ENCODE measurements around the gene GABBR2. TPM values are rescaled to one million over a fixed set of nuclear protein-coding genes. Genes with fewer than 3 reads are reported as not detected.

The GABBR2 gene
- polyA plus RNA-seq, 4 donors = 0.09 to 1.4 (median 0.71) TPM; not detected in 1

GRCh38 chr9:98484162-98484561 lies 224.6 kb downstream of the GABBR2 start:
- Histone ChIP-seq H3K27ac (ENCODE audit: low read depth in 1 of 3, low read length in 2 of 3) (no peak overlapping the region), H3K4me3 (ENCODE audit: low read depth in 1 of 3, low read length in 3 of 3) (no peak overlapping the region), H3K4me1 (ENCODE audit: control insufficient read depth in 3 of 3, insufficient read depth in 2 of 3, low read depth in 1 of 3, low read length in 2 of 3) (no peaks in the 10 kb centered on the region), H3K9me3 (ENCODE audit: control insufficient read depth in 2 of 2, insufficient read depth in 1 of 2, low read depth in 1 of 2, low read length in 1 of 2) (no peaks in the 10 kb centered on the region), H3K36me3 (ENCODE audit: control insufficient read depth in 3 of 3, insufficient read depth in 2 of 3, low read depth in 1 of 3, low read length in 3 of 3) (no peaks in the 10 kb centered on the region), H3K27me3 (ENCODE audit: control insufficient read depth in 3 of 3, insufficient read depth in 3 of 3, low read length in 3 of 3) (peaks cover 0 to 6% (median 0%) of the 10 kb centered on the region in 3 donors)
- DNase-seq (no peak), FAIRE-seq (no peak)
- WGBS, 3 donors = 43 to 48% (median 47%) methylated on average over 5 of the region's 5 CpGs

- Histone ChIP-seq H3K36me3 (ENCODE audit: control insufficient read depth in 3 of 3, insufficient read depth in 2 of 3, low read depth in 1 of 3, low read length in 3 of 3) (no peaks in the 10 kb centered on the region), H3K9me3 (ENCODE audit: control insufficient read depth in 2 of 2, insufficient read depth in 1 of 2, low read depth in 1 of 2, low read length in 1 of 2) (no peaks in the 10 kb centered on the region), H3K27me3 (ENCODE audit: control insufficient read depth in 3 of 3, insufficient read depth in 3 of 3, low read length in 3 of 3) (peaks cover 0 to 6% (median 0%) of the 10 kb centered on the region in 3 donors), H3K27ac (ENCODE audit: low read depth in 1 of 3, low read length in 2 of 3) (no peak overlapping the region), H3K4me3 (ENCODE audit: low read depth in 1 of 3, low read length in 3 of 3) (no peak overlapping the region), H3K4me1 (ENCODE audit: control insufficient read depth in 3 of 3, insufficient read depth in 2 of 3, low read depth in 1 of 3, low read length in 2 of 3) (no peaks in the 10 kb centered on the region)
- no peak for FAIRE-seq
- 73 to 81% (median 74%) methylated on average over 5 of the region's 5 CpGs for WGBS, 3 donors
- DNase-seq = no peak
These were observed 226.5 kb downstream of the GABBR2 start for GRCh38 chr9:98482226-98482625.

- Histone ChIP-seq H3K27me3 (ENCODE audit: control insufficient read depth in 3 of 3, insufficient read depth in 3 of 3, low read length in 3 of 3) (peaks cover 0 to 6% (median 0%) of the 10 kb centered on the region in 3 donors), H3K36me3 (ENCODE audit: control insufficient read depth in 3 of 3, insufficient read depth in 2 of 3, low read depth in 1 of 3, low read length in 3 of 3) (no peaks in the 10 kb centered on the region), H3K4me1 (ENCODE audit: control insufficient read depth in 3 of 3, insufficient read depth in 2 of 3, low read depth in 1 of 3, low read length in 2 of 3) (no peaks in the 10 kb centered on the region), H3K4me3 (ENCODE audit: low read depth in 1 of 3, low read length in 3 of 3) (no peak overlapping the region), H3K27ac (ENCODE audit: low read depth in 1 of 3, low read length in 2 of 3) (no peak overlapping the region), H3K9me3 (ENCODE audit: control insufficient read depth in 2 of 2, insufficient read depth in 1 of 2, low read depth in 1 of 2, low read length in 1 of 2) (no peaks in the 10 kb centered on the region)
- no peak for FAIRE-seq
- 52 to 66% (median 56%) methylated on average over 5 of the region's 5 CpGs for WGBS, 3 donors
- no peak for DNase-seq
These were observed 227.1 kb downstream of the GABBR2 start for GRCh38 chr9:98481676-98482075.

- 71 to 88% (median 84%) methylated on average over 5 of the region's 5 CpGs for WGBS, 3 donors
- FAIRE-seq (no peak), DNase-seq (peak in 1 of 2 donors; percentile 32)
- Histone ChIP-seq H3K4me3 (ENCODE audit: low read depth in 1 of 3, low read length in 3 of 3) (no peak overlapping the region), H3K9me3 (ENCODE audit: control insufficient read depth in 2 of 2, insufficient read depth in 1 of 2, low read depth in 1 of 2, low read length in 1 of 2) (no peaks in the 10 kb centered on the region), H3K27ac (ENCODE audit: low read depth in 1 of 3, low read length in 2 of 3) (no peak overlapping the region), H3K36me3 (ENCODE audit: control insufficient read depth in 3 of 3, insufficient read depth in 2 of 3, low read depth in 1 of 3, low read length in 3 of 3) (no peaks in the 10 kb centered on the region), H3K4me1 (ENCODE audit: control insufficient read depth in 3 of 3, insufficient read depth in 2 of 3, low read depth in 1 of 3, low read length in 2 of 3) (no peaks in the 10 kb centered on the region), H3K27me3 (ENCODE audit: control insufficient read depth in 3 of 3, insufficient read depth in 3 of 3, low read length in 3 of 3) (peaks cover 0 to 6% (median 0%) of the 10 kb centered on the region in 3 donors)
These were observed 228.5 kb downstream of the GABBR2 start for GRCh38 chr9:98479967-98480847.

GRCh38 chr9:98479449-98479848 lies 229.3 kb downstream of the GABBR2 start:
- H3K27ac ChIP-seq (ENCODE audit: low read depth in 1 of 3, low read length in 2 of 3) = no peak overlapping the region
- peaks cover 0 to 2% (median 0%) of the 10 kb centered on the region in 3 donors for H3K27me3 ChIP-seq (ENCODE audit: control insufficient read depth in 3 of 3, insufficient read depth in 3 of 3, low read length in 3 of 3)
- WGBS, 3 donors = 73 to 84% (median 73%) methylated on average over 8 of the region's 8 CpGs
- DNase-seq (no peak), FAIRE-seq (no peak)
- H3K36me3 ChIP-seq (ENCODE audit: control insufficient read depth in 3 of 3, insufficient read depth in 2 of 3, low read depth in 1 of 3, low read length in 3 of 3) = no peaks in the 10 kb centered on the region
- H3K9me3 ChIP-seq (ENCODE audit: control insufficient read depth in 2 of 2, insufficient read depth in 1 of 2, low read depth in 1 of 2, low read length in 1 of 2) = no peaks in the 10 kb centered on the region
- no peaks in the 10 kb centered on the region for H3K4me1 ChIP-seq (ENCODE audit: control insufficient read depth in 3 of 3, insufficient read depth in 2 of 3, low read depth in 1 of 3, low read length in 2 of 3)
- no peak overlapping the region for H3K4me3 ChIP-seq (ENCODE audit: low read depth in 1 of 3, low read length in 3 of 3)

- 84 to 89% (median 85%) methylated on average over 5 of the region's 5 CpGs for WGBS, 3 donors
- no peak for DNase-seq
- H3K9me3 ChIP-seq (ENCODE audit: control insufficient read depth in 2 of 2, insufficient read depth in 1 of 2, low read depth in 1 of 2, low read length in 1 of 2) = no peaks in the 10 kb centered on the region
- no peak overlapping the region for H3K4me3 ChIP-seq (ENCODE audit: low read depth in 1 of 3, low read length in 3 of 3)
- FAIRE-seq = no peak
- H3K4me1 ChIP-seq (ENCODE audit: control insufficient read depth in 3 of 3, insufficient read depth in 2 of 3, low read depth in 1 of 3, low read length in 2 of 3) = peaks cover 0 to under 1% (median 0%) of the 10 kb centered on the region in 3 donors
- H3K36me3 ChIP-seq (ENCODE audit: control insufficient read depth in 3 of 3, insufficient read depth in 2 of 3, low read depth in 1 of 3, low read length in 3 of 3) = no peaks in the 10 kb centered on the region
- H3K27me3 ChIP-seq (ENCODE audit: control insufficient read depth in 3 of 3, insufficient read depth in 3 of 3, low read length in 3 of 3) = no peaks in the 10 kb centered on the region
- no peak overlapping the region for H3K27ac ChIP-seq (ENCODE audit: low read depth in 1 of 3, low read length in 2 of 3)
These were observed 230.9 kb downstream of the GABBR2 start for GRCh38 chr9:98477884-98478283.

- H3K4me3 ChIP-seq (ENCODE audit: low read depth in 1 of 3, low read length in 3 of 3) = no peak overlapping the region
- peak overlapping the region in 1 of 3 donors; percentile 42 for H3K27ac ChIP-seq (ENCODE audit: low read depth in 1 of 3, low read length in 2 of 3)
These were observed 236.5 kb downstream of the GABBR2 start for GRCh38 chr9:98472216-98472615.

GRCh38 chr9:98471185-98471584 lies 237.6 kb downstream of the GABBR2 start:
- Histone ChIP-seq H3K4me3 (ENCODE audit: low read depth in 1 of 3, low read length in 3 of 3) (no peak overlapping the region), H3K4me1 (ENCODE audit: control insufficient read depth in 3 of 3, insufficient read depth in 2 of 3, low read depth in 1 of 3, low read length in 2 of 3) (peaks cover 0 to 5% (median 0%) of the 10 kb centered on the region in 3 donors), H3K27ac (ENCODE audit: low read depth in 1 of 3, low read length in 2 of 3) (no peak overlapping the region), H3K27me3 (ENCODE audit: control insufficient read depth in 3 of 3, insufficient read depth in 3 of 3, low read length in 3 of 3) (peaks cover 0 to 1% (median 0%) of the 10 kb centered on the region in 3 donors), H3K9me3 (ENCODE audit: control insufficient read depth in 2 of 2, insufficient read depth in 1 of 2, low read depth in 1 of 2, low read length in 1 of 2) (peaks cover 0 to 2% of the 10 kb centered on the region in 2 donors), H3K36me3 (ENCODE audit: control insufficient read depth in 3 of 3, insufficient read depth in 2 of 3, low read depth in 1 of 3, low read length in 3 of 3) (no peaks in the 10 kb centered on the region)
- 62 to 89% (median 67%) methylated on average over 3 of the region's 3 CpGs for WGBS, 3 donors
- FAIRE-seq = no peak
- DNase-seq = no peak

More at GRCh38 chr9:98472216-98472615, 236.5 kb downstream of the GABBR2 start:
- Histone ChIP-seq H3K9me3 (ENCODE audit: control insufficient read depth in 2 of 2, insufficient read depth in 1 of 2, low read depth in 1 of 2, low read length in 1 of 2) (peaks cover 0 to under 1% of the 10 kb centered on the region in 2 donors), H3K36me3 (ENCODE audit: control insufficient read depth in 3 of 3, insufficient read depth in 2 of 3, low read depth in 1 of 3, low read length in 3 of 3) (no peaks in the 10 kb centered on the region), H3K4me1 (ENCODE audit: control insufficient read depth in 3 of 3, insufficient read depth in 2 of 3, low read depth in 1 of 3, low read length in 2 of 3) (peaks cover 0 to 5% (median 0%) of the 10 kb centered on the region in 3 donors), H3K27me3 (ENCODE audit: control insufficient read depth in 3 of 3, insufficient read depth in 3 of 3, low read length in 3 of 3) (no peaks in the 10 kb centered on the region)
- 7 to 41% (median 19%) methylated on average over 2 of the region's 2 CpGs for WGBS, 3 donors
- peak; percentile 87 to 89 for DNase-seq
- FAIRE-seq = no peak
